Measurements from ENCODE around the gene DLG2.

DNA sequence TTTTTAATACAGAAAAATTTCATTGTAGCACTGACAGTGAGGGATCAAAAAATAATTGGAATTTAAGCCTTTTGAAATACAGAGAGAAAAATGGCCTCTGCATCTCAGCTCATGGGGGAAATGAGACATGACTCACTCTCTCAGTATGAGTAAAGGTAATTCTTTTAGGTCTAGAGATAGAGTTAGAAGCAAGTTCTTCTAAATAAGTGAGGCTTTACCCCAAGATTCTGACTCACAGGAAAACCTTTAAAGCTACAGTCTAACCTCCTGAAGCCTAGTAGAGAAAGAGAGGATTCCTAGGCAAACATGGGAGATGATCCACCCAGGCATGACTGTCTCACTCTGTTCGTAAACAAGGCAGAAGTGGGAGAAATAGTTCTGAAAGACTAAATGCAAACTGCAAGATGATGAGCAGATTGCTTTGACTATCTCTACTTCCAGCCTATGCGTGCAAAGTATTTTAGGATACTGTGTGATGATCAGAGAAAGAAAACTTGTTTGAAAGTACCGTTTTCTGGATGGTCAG, 1337.7 kb downstream of the DLG2 start:
- TF ChIP-seq, protein P1, sequence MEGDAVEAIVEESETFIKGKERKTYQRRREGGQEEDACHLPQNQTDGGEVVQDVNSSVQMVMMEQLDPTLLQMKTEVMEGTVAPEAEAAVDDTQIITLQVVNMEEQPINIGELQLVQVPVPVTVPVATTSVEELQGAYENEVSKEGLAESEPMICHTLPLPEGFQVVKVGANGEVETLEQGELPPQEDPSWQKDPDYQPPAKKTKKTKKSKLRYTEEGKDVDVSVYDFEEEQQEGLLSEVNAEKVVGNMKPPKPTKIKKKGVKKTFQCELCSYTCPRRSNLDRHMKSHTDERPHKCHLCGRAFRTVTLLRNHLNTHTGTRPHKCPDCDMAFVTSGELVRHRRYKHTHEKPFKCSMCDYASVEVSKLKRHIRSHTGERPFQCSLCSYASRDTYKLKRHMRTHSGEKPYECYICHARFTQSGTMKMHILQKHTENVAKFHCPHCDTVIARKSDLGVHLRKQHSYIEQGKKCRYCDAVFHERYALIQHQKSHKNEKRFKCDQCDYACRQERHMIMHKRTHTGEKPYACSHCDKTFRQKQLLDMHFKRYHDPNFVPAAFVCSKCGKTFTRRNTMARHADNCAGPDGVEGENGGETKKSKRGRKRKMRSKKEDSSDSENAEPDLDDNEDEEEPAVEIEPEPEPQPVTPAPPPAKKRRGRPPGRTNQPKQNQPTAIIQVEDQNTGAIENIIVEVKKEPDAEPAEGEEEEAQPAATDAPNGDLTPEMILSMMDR (conservative IDR thresholded peaks at IDR 0.05; ENCODE audit: low read depth, low read length): no peak
- no peak for TF ChIP-seq CHD1 (IDR thresholded peaks at IDR 0.05; ENCODE audit: low read depth, low read length)
- TF ChIP-seq NFE2L2 (IDR thresholded peaks at IDR 0.05; ENCODE audit: low read depth, low read length): no peak
- TF ChIP-seq FOS (IDR thresholded peaks at IDR 0.05; ENCODE audit: low read depth, low read length): peak; percentile 71
- TF ChIP-seq, protein P2, sequence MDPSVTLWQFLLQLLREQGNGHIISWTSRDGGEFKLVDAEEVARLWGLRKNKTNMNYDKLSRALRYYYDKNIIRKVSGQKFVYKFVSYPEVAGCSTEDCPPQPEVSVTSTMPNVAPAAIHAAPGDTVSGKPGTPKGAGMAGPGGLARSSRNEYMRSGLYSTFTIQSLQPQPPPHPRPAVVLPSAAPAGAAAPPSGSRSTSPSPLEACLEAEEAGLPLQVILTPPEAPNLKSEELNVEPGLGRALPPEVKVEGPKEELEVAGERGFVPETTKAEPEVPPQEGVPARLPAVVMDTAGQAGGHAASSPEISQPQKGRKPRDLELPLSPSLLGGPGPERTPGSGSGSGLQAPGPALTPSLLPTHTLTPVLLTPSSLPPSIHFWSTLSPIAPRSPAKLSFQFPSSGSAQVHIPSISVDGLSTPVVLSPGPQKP (IDR thresholded peaks at IDR 0.05; ENCODE audit: borderline replicate concordance, low read depth, low read length): no peak
- no peak for TF ChIP-seq CEBPB (IDR thresholded peaks at IDR 0.05; ENCODE audit: low read depth, low read length)
- no peak for TF ChIP-seq MAFK (IDR thresholded peaks at IDR 0.05; ENCODE audit: low read depth, low read length)
- TF ChIP-seq RAD21 (IDR thresholded peaks at IDR 0.05; ENCODE audit: low read length): no peak
- TF ChIP-seq POLR2A (IDR thresholded peaks at IDR 0.05; ENCODE audit: low read depth, low read length): no peak
- no peak for TF ChIP-seq RCOR1 (IDR thresholded peaks at IDR 0.05; ENCODE audit: insufficient replicate concordance, low read length)

All from IMR-90 (cell line).